H1 (cell line): ENCODE measurements around the gene SLC16A8. TPM values are rescaled to one million over a fixed set of nuclear protein-coding genes. Genes with fewer than 3 reads are reported as not detected.

ENCODE experiments used
- CTCF ChIA-PET: fragments of 300-600 bp; sonication (Branson Sonifier 250); formaldehyde crosslinking; loops from one replicate; lab custom pipeline; 2021; ENCODE audit not compliant: partially characterized antibody; lab: Charles Lee
- POLR2A ChIA-PET: fragments of 300-600 bp; sonication (Branson Sonifier 250); formaldehyde crosslinking; loops from one replicate; lab custom pipeline; 2021; ENCODE audit warnings: inconsistent platforms; ENCODE audit not compliant: partially characterized antibody; lab: Charles Lee
- DNase-seq, 2 experiments: peaks; one replicate each; pipeline versions ENCODE4 v3.0.0 to v3.0.0-alpha.2; 2010 to 2022; ENCODE audit warnings: low spot score in 2 of 2, low read depth in 1 of 2, mixed read lengths in 1 of 2
- FAIRE-seq: peaks from 2 replicates; lab custom pipeline; 2011; peaks lifted over from hg19 to GRCh38; lab: Jason Lieb, UNC
- H2AFZ ChIP-seq: 2 replicates; pipeline ENCODE4 v1.8.1; 2012; ENCODE audit warnings: low read length, inconsistent platforms
- H2AK5ac ChIP-seq: 2 replicates; pipeline ENCODE4 v1.6.1; 2013; ENCODE audit warnings: low read depth, low read length
- H2BK120ac ChIP-seq: replicated peaks from 2 replicates; pipeline ENCODE3; 2013; ENCODE audit warnings: low read depth, low read length, inconsistent platforms
- H2BK12ac ChIP-seq: 2 replicates; pipeline ENCODE4 v1.6.1; 2013; ENCODE audit warnings: low read depth, low read length
- H2BK15ac ChIP-seq: 2 replicates; pipeline ENCODE4 v1.6.1; 2013; ENCODE audit warnings: low read length
- H2BK20ac ChIP-seq: 2 replicates; pipeline ENCODE4 v1.6.1; 2013; ENCODE audit warnings: low read length
- H2BK5ac ChIP-seq: 2 replicates; pipeline ENCODE4 v1.6.1; 2013; ENCODE audit warnings: low read depth, low read length
- H3K14ac ChIP-seq: 2 replicates; pipeline ENCODE4 v1.6.1; 2013; ENCODE audit warnings: inconsistent platforms; ENCODE audit not compliant: insufficient read length
- H3K18ac ChIP-seq: 2 replicates; pipeline ENCODE4 v1.6.1; 2013; ENCODE audit warnings: low read length; ENCODE audit errors: extremely low read depth
- H3K23ac ChIP-seq: 2 replicates; pipeline ENCODE4 v1.6.1; 2013; ENCODE audit warnings: inconsistent platforms; ENCODE audit not compliant: insufficient read length
- H3K23me2 ChIP-seq: 2 replicates; pipeline ENCODE4 v1.6.1; 2013; ENCODE audit warnings: low read depth, low read length
- H3K27ac ChIP-seq: 2 replicates; pipeline ENCODE4 v1.6.1; 2011; ENCODE audit warnings: low read depth, low read length, inconsistent platforms
- H3K27me3 ChIP-seq, 4 experiments: replicated peaks in 1 of 4; 1 replicate in 1 of 4; 2 replicates in 3 of 4; pipeline versions ENCODE4 v1.6.1 to v1.8.1; 2011 to 2013; ENCODE audit warnings: low read length in 3 of 4, mild to moderate bottlenecking in 3 of 4, inconsistent platforms in 2 of 4, mixed read lengths in 2 of 4, moderate library complexity in 1 of 4; ENCODE audit not compliant: control insufficient read depth in 3 of 4, insufficient read depth in 3 of 4; ENCODE audit errors: extremely low read depth in 1 of 4
- H3K36me3 ChIP-seq, 4 experiments: 2 replicates each; pipeline versions ENCODE4 v1.6.1 to v1.8.1; 2011 to 2013; ENCODE audit warnings: mild to moderate bottlenecking in 4 of 4, low read length in 3 of 4, moderate library complexity in 2 of 4, control low read depth in 1 of 4, inconsistent platforms in 1 of 4; ENCODE audit not compliant: insufficient read depth in 4 of 4, control insufficient read depth in 2 of 4
- H3K4ac ChIP-seq: replicated peaks from 2 replicates; pipeline ENCODE3; 2013; ENCODE audit warnings: low read length, low read depth, mixed read lengths, inconsistent platforms; ENCODE audit not compliant: insufficient read length
- H3K4me1 ChIP-seq, 4 experiments: replicated peaks in 1 of 4; 1 replicate in 1 of 4; 2 replicates in 3 of 4; pipeline versions ENCODE4 v1.6.1 to v1.8.1; 2011 to 2013; ENCODE audit warnings: low read length in 3 of 4, inconsistent platforms in 2 of 4, mixed read lengths in 1 of 4; ENCODE audit not compliant: insufficient read depth in 4 of 4, control insufficient read depth in 3 of 4
- H3K4me2 ChIP-seq, 2 experiments: 2 replicates each; pipeline versions ENCODE4 v1.6.1 to v1.8.1; 2011 to 2013; ENCODE audit warnings: low read depth in 2 of 2, low read length in 2 of 2, control low read depth in 1 of 2, inconsistent platforms in 1 of 2, mild to moderate bottlenecking in 1 of 2; ENCODE audit not compliant: insufficient read depth in 1 of 2
- H3K4me3 ChIP-seq, 4 experiments: fragments of 200-600, 300-600 bp in 1 of 4; sonication (generic), shearing (Covaris generic), sonication (Bioruptor Twin) in 1 of 4; 2 replicates each; pipeline versions ENCODE4 v1.5.1 to v1.8.1; 2011 to 2016; ENCODE audit warnings: low read length in 4 of 4, low read depth in 3 of 4, control low read depth in 2 of 4, inconsistent platforms in 2 of 4, mild to moderate bottlenecking in 2 of 4, mixed read lengths in 1 of 4, moderate library complexity in 1 of 4; ENCODE audit not compliant: insufficient read depth in 2 of 4; ENCODE audit errors: extremely low read depth in 1 of 4
- H3K56ac ChIP-seq: replicated peaks from 2 replicates; pipeline ENCODE3; 2013; ENCODE audit warnings: low read depth, mild to moderate bottlenecking, mixed read lengths, low read length, inconsistent platforms; ENCODE audit not compliant: insufficient read length
- H3K79me1 ChIP-seq: 2 replicates; pipeline ENCODE4 v1.6.1; 2013; ENCODE audit warnings: low read depth, low read length, control low read depth
- H3K79me2 ChIP-seq, 2 experiments: 2 replicates each; pipeline versions ENCODE4 v1.6.1 to v1.8.1; 2012 to 2013; ENCODE audit warnings: low read length in 2 of 2, mild to moderate bottlenecking in 2 of 2, inconsistent platforms in 1 of 2; ENCODE audit not compliant: insufficient read depth in 2 of 2, control insufficient read depth in 1 of 2
- H3K9ac ChIP-seq, 4 experiments: replicated peaks in 1 of 4; 1 replicate in 1 of 4; 2 replicates in 3 of 4; pipeline versions ENCODE4 v1.6.1 to v1.8.1; 2011 to 2013; ENCODE audit warnings: low read depth in 3 of 4, low read length in 3 of 4, control low read depth in 2 of 4, mild to moderate bottlenecking in 2 of 4, moderate library complexity in 2 of 4, inconsistent platforms in 1 of 4; ENCODE audit errors: extremely low read depth in 1 of 4
- H3K9me3 ChIP-seq, 2 experiments: 2 replicates each; pipeline versions ENCODE4 v1.6.1 to v1.8.1; 2012 to 2013; ENCODE audit warnings: mild to moderate bottlenecking in 2 of 2, moderate library complexity in 2 of 2, control low read depth in 1 of 2, inconsistent platforms in 1 of 2, low read depth in 1 of 2, low read length in 1 of 2, mixed read lengths in 1 of 2; ENCODE audit not compliant: insufficient read depth in 2 of 2
- H4K20me1 ChIP-seq, 2 experiments: replicated peaks in 1 of 2; 2 replicates each; pipeline versions ENCODE3 to v1.8.1; 2011 to 2013; ENCODE audit warnings: inconsistent platforms in 2 of 2, low read length in 2 of 2, mild to moderate bottlenecking in 1 of 2; ENCODE audit not compliant: insufficient read depth in 2 of 2, control insufficient read depth in 1 of 2
- H4K5ac ChIP-seq: 2 replicates; pipeline ENCODE4 v1.6.1; 2013; ENCODE audit warnings: low read length, low read depth, mixed read lengths, inconsistent platforms; ENCODE audit not compliant: insufficient read length
- H4K8ac ChIP-seq: 2 replicates; pipeline ENCODE4 v1.8.0; 2013; ENCODE audit warnings: mild to moderate bottlenecking, moderate library complexity, low read length, inconsistent platforms; ENCODE audit not compliant: insufficient read depth; ENCODE audit errors: extremely low read depth
- H4K91ac ChIP-seq: replicated peaks from 2 replicates; pipeline ENCODE3; 2013; ENCODE audit warnings: low read length, mixed read lengths, inconsistent platforms; ENCODE audit not compliant: insufficient read length
- KDM1A ChIP-seq: fragments of 200-600, 300-600 bp; sonication (generic); IDR thresholded peaks from 2 replicates; pipeline ENCODE4 v1.7.1; 2016; ENCODE audit warnings: mild to moderate bottlenecking, low read length, borderline replicate concordance
- KDM4A ChIP-seq: IDR thresholded peaks from one replicate; pipeline ENCODE4 v1.7.1; 2012; ENCODE audit warnings: low read depth, mild to moderate bottlenecking, moderate library complexity, low read length, inconsistent platforms; ENCODE audit not compliant: severe bottlenecking
- KDM5A ChIP-seq: fragments of 200-600 bp; IDR thresholded peaks from 2 replicates; pipeline ENCODE4 v1.7.1; 2012; ENCODE audit warnings: mild to moderate bottlenecking, low read length, inconsistent platforms, mixed read lengths
- RBBP5 ChIP-seq: IDR thresholded peaks from 2 replicates; pipeline ENCODE4 v1.7.1; 2012; ENCODE audit warnings: low read depth, mild to moderate bottlenecking, inconsistent platforms, low read length, moderate library complexity, borderline replicate concordance
- RNF2 ChIP-seq: fragments of 200-900, 300-1000 bp; sonication (generic); IDR thresholded peaks from 2 replicates; pipeline ENCODE4 v1.7.1; 2016; ENCODE audit warnings: borderline replicate concordance, low read depth, mild to moderate bottlenecking, antibody characterized with exemption, low read length; ENCODE audit not compliant: poor library complexity, severe bottlenecking; ENCODE audit errors: missing control alignments
- TAF7 ChIP-seq: optimal IDR thresholded peaks from 2 replicates; pipeline ENCODE3; 2011; ENCODE audit warnings: low read depth, mild to moderate bottlenecking, inconsistent platforms, low read length, moderate library complexity, borderline replicate concordance
- WGBS, 2 experiments: shearing (Covaris generic) in 1 of 2; methylation state at CpG; one replicate each; pipeline versions ENCODE4 v1.1.6 to v1.1.7; 2013 to 2015; ENCODE audit warnings: low lambda C conversion rate in 2 of 2, mixed read lengths in 2 of 2, inconsistent platforms in 1 of 2, low coverage in 1 of 2, missing lambda C conversion rate in 1 of 2; ENCODE audit not compliant: insufficient replicate concordance in 2 of 2, insufficient coverage in 1 of 2, insufficient read length in 1 of 2; ENCODE audit errors: extremely low coverage in 1 of 2, missing lambda C conversion rate in 1 of 2; 5-methylcytosine and 5-hydroxymethylcytosine counted together
- polyA plus RNA-seq, 7 experiments: library from polyadenylated mRNA; depleted of rRNA in 3 of 7; stranded (reverse) in 5 of 7; unstranded in 2 of 7; fragments of >200 nt in 5 of 7; fragments of 200-250 nt in 2 of 7; gene quantifications; 1 replicate in 5 of 7; 2 replicates in 1 of 7; 4 replicates in 1 of 7; pipeline versions ENCODE4 v1.2.1 to v1.2.3, GENCODE V29; 2011 to 2013; ENCODE audit warnings: missing spikeins in 2 of 7, mixed read lengths in 2 of 7
- total RNA-seq: library from RNA; stranded (reverse); fragmentation: NEBNext Ultra II Directional; extraction: Animal tissue kit (Norgen Biotek cat#: 25700); gene quantifications from 2 replicates; pipeline ENCODE4 v1.2.1, GENCODE V29; 2021

The SLC16A8 gene
- total and polyA plus RNA-seq, 2 of the 8 experiments (the other 6 are each of a cell fraction or from before 2014, with no cell fraction given): 0.70 TPM; not detected in 1

DNA sequence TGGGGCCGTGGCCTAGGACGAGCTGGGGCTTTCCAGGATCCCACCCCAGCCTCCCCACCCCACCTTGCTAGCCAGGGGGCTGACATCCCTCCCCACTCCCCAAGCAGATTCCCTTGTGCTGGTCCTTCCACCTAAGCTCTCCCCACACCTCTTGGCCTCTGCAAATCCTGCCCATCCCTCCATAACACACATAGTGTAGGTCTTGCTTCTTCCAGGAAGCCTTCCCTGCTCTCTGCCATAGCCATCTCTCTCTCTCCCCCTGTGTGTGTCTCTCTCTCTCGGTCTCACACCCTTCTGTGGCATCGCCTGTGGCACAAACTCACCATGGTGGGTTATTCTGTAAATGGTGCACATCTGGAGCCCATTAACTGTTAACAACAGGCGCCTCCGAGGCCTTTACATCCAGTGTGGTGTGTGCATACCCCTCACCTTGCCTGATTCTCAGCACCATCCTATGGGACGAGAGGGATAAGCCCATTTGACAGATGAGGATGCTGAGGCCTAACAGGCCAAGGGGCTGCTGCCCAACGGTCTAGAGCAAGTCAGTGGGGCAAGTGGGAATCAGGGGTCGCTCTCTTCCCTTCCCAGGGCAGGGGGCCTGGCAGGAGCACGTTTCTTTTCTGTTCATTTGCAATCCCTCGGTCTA lies 49.0 kb downstream of the SLC16A8 start:
- H3K9me3 ChIP-seq: no peaks in the 10 kb centered on the region
- no peak overlapping the region for H3K56ac ChIP-seq
- WGBS, 2 experiments: 82% methylated on average over 9 of the region's 11 CpGs; no CpG with 5 or more reads in 1 of the 2 experiments
- H3K4me3 ChIP-seq: peak overlapping the region in 1 of 4 experiments; percentile 9; a peak in 1 of 8 replicates
- ChIA-PET CTCF (interaction anchor here (1.1 to 2.6 kb wide), 7 partner anchors 15 to 37 kb away, joined by 3 to 15 read pairs (median 4); no protein-coding TSS in a partner anchor), POLR2A (interaction anchor here (0.9 to 1.6 kb wide), 11 partner anchors 10 to 218 kb away, joined by 3 to 6 read pairs (median 4); partner anchors contain the start of gene PICK1)
- H3K14ac ChIP-seq: no peak overlapping the region
- H3K36me3 ChIP-seq: no peaks in the 10 kb centered on the region
- no peak for DNase-seq
- 0 out of 2 replicates have a peak overlapping the region, but pooled peaks have one; percentile 36 for H2AFZ ChIP-seq
- H2BK5ac ChIP-seq: peak overlapping the region; percentile 85; the same call in 1 of the 2 replicates
- no peaks in the 10 kb centered on the region for H4K20me1 ChIP-seq
- H3K9ac ChIP-seq: no peak overlapping the region
- H3K23me2 ChIP-seq: no peaks in the 10 kb centered on the region; the same call in 1 of the 2 replicates
- H2BK120ac ChIP-seq: peak overlapping the region; percentile 38
- H3K4ac ChIP-seq: peak overlapping the region; percentile 37
- peaks cover 0 to 4% (median under 1%) of the 10 kb centered on the region in 4 experiments; a peak in 1 of 7 replicates for H3K27me3 ChIP-seq
- H4K8ac ChIP-seq: no peak overlapping the region
- peak overlapping the region; percentile 89 for H3K18ac ChIP-seq
- peak overlapping the region; percentile 63; the same call in 1 of the 2 replicates for H3K27ac ChIP-seq
- no peaks in the 10 kb centered on the region for H3K79me1 ChIP-seq
- H2AK5ac ChIP-seq: peak overlapping the region; percentile 89
- H4K91ac ChIP-seq: peak overlapping the region; percentile 93
- no peaks in the 10 kb centered on the region for H3K79me2 ChIP-seq
- H3K23ac ChIP-seq: no peak overlapping the region
- TF ChIP-seq RBBP5 (no peak), KDM1A (peak; percentile 87; the same call in 1 of the 2 replicates), KDM4A (no peak), TAF7 (no peak), RNF2 (no peak), KDM5A (no peak)
- H4K5ac ChIP-seq: peak overlapping the region; percentile 51
- H3K4me2 ChIP-seq: peak overlapping the region in 1 of 2 experiments; percentile 33; a peak in 3 of 4 replicates
- peak overlapping the region; percentile 97 for H2BK20ac ChIP-seq
- peaks cover 0 to 33% (median 22%) of the 10 kb centered on the region in 4 experiments; a peak in 6 of 7 replicates for H3K4me1 ChIP-seq
- H2BK12ac ChIP-seq: peak overlapping the region; percentile 97; the same call in 1 of the 2 replicates
- H2BK15ac ChIP-seq: peak overlapping the region; percentile 19; the same call in 1 of the 2 replicates
- no peak for FAIRE-seq
